HK-2 (cell line): ENCODE measurements around the gene OVOL3.
"Not testable (repeated sequence)": the region's sequence is repeated elsewhere in the genome, so short reads cannot be mapped to it uniquely, and the experiment has no call there.

Source experiments
- DNase-seq: peaks from one replicate; pipeline ENCODE4 v3.0.0-alpha.2; 2018; ENCODE audit not compliant: unreplicated experiment

Gene OVOL3

DNA sequence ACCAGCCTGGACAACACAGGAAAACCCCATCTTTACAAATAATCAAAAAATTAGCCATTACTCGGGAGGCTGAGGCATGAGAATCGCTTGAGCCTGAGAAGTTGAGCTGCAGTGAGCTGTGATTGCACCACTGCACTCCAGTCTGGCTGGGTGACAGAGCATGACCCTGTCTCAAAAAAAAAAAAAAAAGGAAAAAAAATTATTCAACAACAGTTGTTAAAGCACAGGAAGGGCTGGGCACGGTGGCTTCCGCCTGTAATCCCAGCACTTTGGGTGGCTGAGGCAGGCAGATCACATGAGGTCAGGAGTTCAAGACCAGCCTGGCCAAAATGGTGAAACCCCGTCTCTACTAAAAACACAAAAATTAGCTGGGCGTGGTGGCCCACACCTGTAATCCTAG is 20.3 kb downstream of the OVOL3 start:
- DNase-seq, result not testable (repeated sequence)

DNA sequence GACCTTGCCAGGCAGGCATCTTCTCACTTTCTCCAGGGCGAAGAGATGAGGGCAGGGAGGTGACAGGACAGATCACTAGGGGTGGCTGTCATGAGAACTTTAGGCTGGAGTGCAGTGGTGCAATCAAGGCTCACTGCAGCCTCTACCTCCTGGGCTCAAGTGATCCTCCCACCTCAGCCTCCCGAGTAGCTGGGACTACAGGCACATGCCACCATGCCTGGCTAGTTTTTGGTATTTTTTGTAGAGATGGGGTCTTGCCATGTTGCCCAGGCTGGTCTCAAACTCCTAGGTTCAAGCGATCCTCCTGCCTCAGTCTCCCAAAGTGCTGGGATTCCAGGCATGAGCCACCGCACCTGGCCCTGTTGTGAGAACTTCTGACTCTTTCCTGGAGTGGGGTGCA is 23.9 kb downstream of the OVOL3 start:
- DNase-seq, result not testable (repeated sequence)

DNA sequence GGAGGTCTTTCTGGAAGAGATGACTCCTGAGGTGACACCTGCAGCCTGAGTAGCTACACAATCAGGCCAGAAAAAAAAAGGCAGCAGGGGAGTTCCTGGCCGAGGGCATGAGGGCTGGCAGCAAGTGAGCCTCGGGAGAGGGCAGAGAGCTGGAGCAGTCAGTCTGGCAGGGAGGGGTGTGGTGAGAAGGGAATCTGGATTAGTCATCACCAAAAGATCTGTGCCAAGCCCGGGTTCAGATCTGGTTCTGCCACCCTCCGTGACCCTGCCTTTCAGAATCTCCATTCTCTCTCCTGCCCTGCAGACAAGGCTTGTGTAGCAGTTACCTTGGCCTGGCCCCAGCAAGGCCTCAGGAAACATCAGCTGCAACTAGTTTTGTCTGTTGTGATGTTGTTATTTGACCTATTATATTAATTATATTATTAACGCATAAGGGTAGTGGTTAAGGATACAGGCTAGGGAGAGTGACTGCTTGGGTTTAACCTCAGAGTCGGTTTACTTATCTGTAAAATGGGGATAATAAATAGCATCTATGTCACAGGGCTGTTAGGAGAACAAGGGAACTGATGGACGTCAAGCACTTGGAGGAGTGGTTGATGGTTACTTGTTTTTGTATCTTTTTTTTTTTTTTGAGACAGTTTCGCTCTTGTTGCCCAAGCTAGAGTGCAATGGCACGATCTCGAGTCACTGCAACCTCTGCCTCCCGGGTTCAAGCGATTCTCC is 26.2 kb downstream of the OVOL3 start:
- peak; percentile 59 for DNase-seq

DNA sequence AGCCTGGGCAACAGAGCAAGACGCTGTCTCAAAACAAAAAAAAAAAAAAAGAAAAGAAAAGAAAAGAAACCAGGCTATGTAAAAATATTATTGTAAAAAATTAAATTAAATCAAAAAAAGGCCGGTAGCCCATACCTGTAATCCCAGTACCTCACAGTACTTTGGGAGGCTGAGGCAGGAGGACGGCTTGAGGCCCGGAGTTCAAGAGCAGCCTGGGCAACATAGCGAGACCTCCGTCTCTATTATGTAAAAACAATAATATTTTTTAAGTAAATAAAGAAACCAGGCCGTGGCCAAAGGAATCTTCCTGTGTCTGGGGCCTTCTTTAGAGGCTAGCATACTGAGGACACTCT is 28.2 kb downstream of the OVOL3 start:
- no peak for DNase-seq

DNA sequence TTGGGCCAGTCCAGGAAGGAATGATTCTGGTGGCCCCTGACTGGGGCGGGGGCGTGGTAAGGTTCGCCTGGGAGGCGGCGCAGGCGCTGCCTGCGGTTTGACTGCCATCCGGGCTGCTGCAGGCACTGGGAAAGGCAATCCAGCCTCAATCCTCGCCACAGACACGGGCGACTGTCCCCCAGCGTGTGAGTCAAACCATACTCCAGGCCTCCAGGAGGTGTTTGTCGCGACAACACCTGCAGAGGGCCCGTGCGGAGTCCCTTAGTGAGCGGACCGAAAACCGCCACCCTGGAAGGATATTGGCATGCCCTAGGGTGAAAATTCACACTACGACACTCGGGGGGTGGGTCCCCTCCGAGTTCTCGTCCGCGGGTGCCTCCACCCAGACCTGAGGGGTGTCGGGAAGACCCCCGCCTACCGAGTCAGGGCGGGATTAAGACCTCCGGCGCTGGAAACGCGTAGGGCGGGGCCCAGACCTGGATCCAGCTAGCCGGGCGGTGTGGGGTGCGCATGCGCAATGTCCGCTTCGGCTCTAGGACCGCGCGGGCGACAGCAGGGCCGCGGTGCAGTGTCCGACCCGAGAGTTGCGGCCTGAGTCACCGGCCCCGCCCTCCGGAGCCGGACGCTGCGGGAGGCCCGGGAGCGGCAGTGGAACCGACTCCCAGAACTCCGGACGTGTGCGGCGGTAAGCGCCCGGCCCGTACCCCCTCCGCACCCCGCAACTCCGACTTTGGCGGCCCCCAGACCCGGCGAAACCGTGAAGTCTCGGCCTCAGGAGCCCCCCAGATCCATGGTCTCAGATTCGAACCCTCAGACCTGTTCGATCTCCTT is 28.7 kb downstream of the OVOL3 start, which contains the start of gene CAPNS1:
CAPNS1 (plus strand) TSS at position 594 of the 831 bp plus-strand sequence. CDS start 946 bp downstream, outside the sequence.
- peak; percentile 99 for DNase-seq

DNA sequence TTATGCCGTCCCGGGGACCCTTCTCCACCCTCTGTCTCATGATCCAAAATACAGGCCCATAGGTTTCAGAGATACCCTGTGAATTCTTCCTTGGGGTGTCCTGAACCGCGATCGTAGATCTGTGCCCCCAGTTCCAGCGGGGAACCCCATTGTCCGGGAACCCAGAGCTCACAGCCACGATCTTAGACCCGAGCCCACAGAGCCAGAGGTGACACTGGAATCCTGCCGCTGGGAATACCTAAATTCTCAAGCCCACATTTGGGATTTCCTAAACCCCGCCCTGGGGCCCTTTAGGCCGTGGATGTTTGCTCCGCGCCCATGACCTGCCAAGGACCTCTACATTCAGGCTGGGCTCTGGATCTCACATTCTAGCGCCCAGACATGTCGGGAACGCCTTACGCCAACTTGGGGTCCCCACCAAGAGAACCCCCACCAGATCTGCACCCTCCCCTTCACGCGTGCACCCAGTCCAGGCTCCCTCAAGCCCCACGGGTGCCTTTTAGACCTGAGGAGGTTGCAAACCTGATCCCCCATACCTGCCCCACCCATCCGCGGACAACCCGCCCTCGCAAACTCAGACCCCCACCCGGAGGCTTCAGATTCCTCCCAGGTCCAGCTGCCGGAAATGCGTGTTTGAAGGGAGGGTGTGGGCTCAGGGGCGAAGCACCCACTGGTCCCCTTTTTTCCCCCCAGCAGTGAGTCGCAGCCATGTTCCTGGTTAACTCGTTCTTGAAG is 29.5 kb downstream of the OVOL3 start:
- DNase-seq, result peak; percentile 74

DNA sequence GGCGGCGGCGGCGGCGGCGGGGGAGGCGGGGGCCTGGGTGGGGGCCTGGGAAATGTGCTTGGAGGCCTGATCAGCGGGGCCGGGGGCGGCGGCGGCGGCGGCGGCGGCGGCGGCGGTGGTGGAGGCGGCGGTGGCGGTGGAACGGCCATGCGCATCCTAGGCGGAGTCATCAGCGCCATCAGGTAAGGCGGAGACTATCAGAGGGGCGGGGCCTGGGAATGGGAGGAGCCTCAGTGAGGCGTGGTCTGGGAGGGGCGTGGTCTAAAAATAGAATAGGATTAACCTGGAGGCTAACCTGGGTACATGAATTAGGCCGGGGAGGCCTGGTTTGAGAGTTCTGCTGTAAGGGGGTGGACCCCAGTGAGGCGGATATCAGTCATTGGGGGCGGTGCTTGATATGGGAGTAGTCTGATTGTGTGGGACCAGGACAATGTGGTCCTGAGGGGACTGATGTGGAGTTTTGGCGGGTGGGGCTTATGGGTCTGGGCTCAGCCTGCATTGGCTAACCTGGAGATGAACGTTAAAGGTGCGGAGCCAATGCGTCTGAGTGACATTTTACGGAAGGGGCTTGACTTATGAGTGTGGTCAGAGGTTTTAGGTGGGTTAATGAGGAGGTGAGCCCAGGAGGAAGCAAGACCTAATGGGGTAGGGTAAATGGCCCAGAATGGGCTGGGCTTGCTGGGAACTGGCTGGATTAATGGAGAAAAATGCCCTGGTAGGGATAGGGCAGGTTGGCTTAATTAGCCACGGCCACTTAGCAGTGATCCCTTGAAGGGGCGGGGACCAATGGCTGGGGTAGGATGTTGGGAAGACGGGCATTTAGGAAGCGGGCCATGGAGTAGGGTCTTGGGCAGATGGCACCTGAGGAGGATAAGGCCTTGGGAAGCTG is 30.3 kb downstream of the OVOL3 start:
- DNase-seq, result peak; percentile 90

DNA sequence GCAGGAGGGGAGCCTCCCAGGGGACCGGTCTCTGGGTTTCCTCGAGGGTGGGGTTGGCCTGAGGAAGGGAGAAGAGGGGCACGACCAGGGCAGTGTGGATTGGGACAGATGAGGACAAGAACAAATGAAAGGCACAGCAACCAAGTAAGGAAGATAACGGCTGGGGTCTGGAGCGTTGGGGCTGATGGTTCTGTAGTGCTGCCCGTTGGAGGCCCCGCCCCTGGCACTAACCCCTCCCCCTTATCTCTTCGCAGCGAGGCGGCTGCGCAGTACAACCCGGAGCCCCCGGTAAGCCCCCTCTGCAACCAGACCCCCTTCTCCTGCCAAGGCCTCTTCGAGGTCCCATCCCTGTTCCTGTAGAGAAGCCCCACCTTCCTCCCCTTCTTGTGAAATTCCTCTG is 31.1 kb downstream of the OVOL3 start:
- no peak for DNase-seq

DNA sequence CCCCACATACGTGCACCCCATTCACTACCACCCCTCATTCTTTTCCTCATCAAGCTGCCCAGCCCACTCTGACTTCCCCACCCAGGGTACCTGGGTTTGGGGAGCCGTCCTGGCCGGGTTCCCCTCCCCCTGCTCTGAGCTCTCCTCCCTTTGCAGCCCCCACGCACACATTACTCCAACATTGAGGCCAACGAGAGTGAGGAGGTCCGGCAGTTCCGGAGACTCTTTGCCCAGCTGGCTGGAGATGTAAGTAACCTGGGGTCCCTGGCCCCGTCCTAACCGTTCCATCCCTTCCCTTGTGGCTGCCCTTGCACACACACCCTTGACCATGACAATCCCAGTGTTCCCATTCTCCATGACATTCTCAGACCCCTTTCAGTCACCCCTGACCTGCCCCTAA is 31.6 kb downstream of the OVOL3 start:
- DNase-seq, result no peak

DNA sequence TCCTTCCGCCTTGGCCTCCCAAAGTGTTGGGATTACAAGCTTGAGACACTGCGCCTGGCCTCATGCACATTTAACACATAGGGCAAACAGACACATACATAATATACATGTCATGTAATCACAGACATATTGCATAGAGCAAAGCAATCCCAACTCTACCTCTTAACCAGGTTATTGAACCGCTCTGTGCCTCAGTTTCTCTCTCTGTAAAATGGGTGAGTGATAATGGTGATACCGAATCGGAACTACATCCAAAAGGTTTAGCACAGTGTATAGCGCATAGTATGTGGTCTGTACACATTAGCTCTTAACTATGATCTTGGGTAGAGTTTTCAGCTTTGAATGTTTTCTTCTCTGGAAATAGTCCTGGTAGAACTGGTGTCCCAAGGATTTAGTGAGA is 33.7 kb downstream of the OVOL3 start:
- no peak for DNase-seq

DNA sequence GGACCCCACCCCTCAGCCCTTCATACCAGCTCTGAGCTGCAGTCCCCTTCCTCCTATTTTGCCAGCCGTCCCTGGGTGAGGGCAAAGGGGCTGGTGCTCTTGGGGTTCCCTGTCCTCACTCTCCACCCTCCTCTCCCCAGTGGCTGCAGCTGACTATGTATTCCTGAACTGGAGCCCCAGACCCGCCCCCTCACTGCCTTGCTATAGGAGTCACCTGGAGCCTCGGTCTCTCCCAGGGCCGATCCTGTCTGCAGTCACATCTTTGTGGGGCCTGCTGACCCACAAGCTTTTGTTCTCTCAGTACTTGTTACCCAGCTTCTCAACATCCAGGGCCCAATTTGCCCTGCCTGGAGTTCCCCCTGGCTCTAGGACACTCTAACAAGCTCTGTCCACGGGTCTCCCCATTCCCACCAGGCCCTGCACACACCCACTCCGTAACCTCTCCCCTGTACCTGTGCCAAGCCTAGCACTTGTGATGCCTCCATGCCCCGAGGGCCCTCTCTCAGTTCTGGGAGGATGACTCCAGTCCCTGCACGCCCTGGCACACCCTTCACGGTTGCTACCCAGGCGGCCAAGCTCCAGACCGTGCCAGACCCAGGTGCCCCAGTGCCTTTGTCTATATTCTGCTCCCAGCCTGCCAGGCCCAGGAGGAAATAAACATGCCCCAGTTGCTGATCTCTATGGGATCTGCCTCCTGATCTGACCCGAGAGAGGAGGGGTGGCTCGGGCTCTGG is 38.9 kb downstream of the OVOL3 start:
- no peak for DNase-seq

DNA sequence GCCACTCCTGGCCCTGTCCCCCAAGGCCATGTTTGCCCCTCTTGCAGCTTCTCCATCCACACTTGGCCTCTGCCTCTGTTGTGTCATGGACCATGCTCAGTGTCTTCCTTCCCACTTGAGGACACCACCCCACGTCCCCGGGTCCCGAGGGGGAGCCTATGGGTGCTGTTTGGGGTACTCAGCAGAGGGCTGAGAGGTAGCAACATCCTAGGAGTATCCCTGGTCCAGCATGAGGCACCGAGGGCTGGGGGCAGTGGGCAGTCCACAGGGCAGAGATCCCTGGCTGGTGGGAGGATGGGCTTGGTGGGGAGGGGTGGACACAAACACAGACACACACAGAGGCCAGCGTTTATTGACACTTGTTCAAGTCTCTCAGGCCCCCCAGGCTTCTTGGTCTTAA is 39.6 kb downstream of the OVOL3 start:
- no peak for DNase-seq

DNA sequence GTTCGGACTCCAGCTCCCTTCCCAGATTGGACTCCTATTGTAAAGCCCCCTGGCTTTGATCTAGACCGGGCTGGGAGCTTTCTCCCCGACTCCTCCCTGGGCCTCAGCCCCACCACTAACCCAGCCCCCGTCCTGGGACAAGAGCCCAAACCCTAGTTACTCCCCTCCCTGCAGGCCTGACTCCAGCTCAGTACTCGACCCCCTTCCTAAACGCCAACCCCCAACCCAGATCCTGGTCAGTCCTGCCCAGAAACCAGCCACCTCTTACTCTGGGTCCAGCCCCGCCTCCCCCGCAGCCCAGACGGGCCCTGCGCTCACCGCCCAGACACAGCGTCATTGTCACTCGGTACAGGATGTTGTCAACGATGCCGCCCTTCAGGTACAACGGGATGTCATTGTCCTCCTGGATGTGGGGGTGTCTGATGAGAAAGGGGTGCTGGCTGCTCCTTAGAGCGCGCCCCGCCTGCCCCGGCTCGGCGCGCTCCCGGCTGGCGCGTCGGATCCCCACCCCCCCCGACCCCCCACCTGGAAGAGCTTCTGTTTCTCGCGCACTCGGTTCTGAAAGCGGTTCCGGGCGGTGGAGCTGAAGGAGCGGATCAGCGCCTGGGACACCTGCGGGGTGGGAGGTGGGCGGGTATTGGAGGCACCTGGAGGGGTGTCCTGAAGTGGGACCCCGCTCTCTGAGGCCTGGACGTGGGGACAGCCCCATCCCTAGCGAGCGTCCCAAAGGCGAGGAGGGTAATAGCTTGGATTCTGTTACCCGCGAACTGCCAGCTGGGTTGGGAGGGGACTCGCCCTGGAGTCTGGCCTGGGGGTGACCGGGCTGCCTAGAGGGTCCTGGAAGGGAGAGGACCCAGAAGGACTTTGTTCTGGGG is 40.4 kb downstream of the OVOL3 start:
- DNase-seq, result no peak

DNA sequence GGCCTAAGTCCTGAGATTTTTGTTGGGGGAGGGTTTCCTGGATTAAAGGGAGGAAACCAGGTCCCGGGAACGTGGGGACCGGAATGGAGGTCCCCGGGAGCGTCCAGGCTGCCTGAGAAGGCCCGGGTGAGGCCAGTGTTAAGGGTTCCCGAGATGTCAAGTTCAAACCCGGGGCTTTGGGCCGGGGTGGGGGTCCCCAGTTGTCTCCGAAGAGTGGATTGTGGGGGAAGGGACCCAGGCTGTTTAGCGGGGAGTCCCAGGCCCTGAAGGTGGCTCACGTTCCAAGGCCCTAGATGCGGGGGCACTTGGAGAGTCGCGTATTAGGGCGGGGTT is 41.0 kb downstream of the OVOL3 start:
- DNase-seq, result no peak

DNA sequence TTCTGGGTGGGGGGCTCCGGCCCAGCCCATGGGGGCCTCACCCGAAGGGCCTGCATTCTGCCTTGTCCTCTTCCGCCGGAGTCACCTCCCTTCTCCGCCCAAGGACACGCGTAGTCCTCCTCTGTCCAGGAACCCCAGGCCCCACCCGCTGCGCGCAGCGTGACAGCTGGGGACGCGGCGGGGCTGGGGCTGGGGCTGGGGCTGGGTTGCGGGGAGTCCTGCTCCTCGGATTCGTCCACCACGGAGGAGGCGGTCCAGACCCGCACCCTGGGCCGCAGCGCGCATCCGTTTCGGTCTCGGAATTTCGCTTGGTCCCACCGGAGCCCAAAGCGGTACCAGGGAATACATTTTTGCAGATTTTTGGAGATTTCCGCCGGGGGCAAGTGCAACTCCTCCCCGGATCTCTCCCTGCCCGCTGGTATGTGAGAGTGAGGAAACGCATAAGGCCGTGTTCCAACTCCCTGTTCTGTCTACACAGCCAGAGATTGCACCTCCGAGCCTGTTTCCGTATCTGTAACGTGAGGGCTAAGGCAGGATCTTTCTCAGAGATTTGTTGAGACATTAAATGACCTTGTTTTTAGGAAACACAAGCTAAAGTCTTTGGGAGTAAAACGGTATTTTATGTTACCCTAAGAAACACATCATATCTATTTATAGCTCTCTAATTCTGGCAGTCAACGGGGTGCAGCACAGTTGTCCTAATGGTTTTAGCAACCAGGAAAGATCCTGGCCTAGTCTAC is 41.6 kb downstream of the OVOL3 start, which contains the start of gene COX7A1:
COX7A1 (minus strand) TSS at position 96 of the 740 bp plus-strand sequence; CDS start at position 56, 40 bp downstream.
- DNase-seq, result no peak

DNA sequence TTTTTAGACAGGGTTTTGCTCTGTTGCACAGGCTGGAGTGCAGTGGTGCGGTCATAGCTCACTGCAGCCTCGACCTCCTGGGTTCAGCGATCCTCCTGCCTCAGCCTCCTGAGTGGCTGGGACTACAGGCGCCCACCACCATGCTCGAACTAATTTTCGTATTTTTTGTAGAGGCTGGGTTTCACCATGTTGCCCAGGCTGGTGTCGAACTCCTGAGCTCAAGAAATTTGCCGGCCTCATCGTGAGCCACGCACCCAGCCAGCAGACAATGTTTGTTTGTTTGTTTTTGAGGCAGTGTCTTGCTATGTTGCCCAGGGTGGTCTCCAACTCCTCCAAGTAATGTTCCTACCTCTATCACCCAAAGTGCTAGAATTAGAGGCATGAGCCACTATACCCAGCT is 42.2 kb downstream of the OVOL3 start:
- no peak for DNase-seq

DNA sequence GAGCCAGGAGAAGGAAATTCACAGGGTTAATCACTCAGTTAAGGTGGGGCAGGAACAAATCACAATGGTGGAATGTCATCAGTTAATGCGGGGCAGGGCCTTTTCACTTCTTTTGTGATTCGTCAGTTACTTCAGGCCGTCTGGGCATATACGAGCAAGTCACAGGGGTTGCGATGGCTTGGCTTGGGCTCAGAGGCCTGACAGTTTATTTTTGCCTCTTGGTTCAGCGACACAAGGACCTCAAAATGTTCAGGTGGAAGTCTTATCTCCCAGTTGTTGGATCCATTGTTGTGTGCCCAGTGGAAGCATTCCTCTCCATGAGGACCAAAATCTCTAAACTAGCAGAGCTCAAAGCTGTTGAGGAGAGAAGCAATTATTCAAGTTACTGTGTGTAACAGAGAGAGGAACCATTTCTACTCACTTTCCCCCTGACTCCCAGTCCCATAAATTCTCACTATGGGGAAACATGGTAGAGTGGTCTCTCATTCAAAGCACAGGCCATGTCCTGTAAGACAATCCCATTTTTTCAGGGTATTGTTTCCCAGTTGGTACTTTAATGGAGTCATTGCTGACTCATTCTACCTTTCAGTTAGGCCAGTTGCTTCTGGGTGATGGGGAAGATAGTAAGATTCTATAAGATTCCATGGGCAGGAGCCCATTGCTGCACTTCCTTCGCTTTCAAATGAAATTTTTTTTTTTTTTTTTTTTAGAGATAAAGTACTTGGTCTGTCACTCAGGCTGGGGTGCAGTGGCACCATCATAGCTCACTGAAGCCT is 50.1 kb downstream of the OVOL3 start:
- DNase-seq, result no peak
